Activated naive CD8-positive, alpha-beta T cell treated with anti-CD3 and anti-CD28 coated beads for 36 hours (primary cell): ENCODE results near the gene UBXN7. TPM values are rescaled to one million over a fixed set of nuclear protein-coding genes. Genes with fewer than 3 reads are reported as not detected.
"Not testable (repeated sequence)": the region's sequence is repeated elsewhere in the genome, so short reads cannot be mapped to it uniquely, and the experiment has no call there.

Source experiments
- DNase-seq: peaks from one replicate; pipeline ENCODE4 v3.0.0; 2021
- H3K27ac Mint-ChIP-seq: one replicate; pipeline ENCODE4 v1.8.0; 2022; ENCODE audit warnings: mild to moderate bottlenecking, moderate library complexity, mixed read lengths
- H3K27me3 Mint-ChIP-seq: one replicate; pipeline ENCODE4 v1.8.0; 2022; ENCODE audit warnings: mild to moderate bottlenecking, mixed read lengths
- H3K36me3 Mint-ChIP-seq: one replicate; pipeline ENCODE4 v1.8.0; 2021; ENCODE audit warnings: mild to moderate bottlenecking, mixed read lengths
- H3K4me1 Mint-ChIP-seq: one replicate; pipeline ENCODE4 v1.8.0; 2021; ENCODE audit warnings: mixed read lengths
- H3K4me3 Mint-ChIP-seq: one replicate; pipeline ENCODE4 v1.8.0; 2022; ENCODE audit warnings: mild to moderate bottlenecking, moderate library complexity, mixed read lengths
- H3K9me3 Mint-ChIP-seq: one replicate; pipeline ENCODE4 v1.8.0; 2022; ENCODE audit warnings: mixed read lengths
- total RNA-seq, 2 experiments: library from RNA; stranded (reverse); gene quantifications; one replicate each; pipeline ENCODE4 v1.2.3, GENCODE V29; 2021

UBXN7 gene, protein sequence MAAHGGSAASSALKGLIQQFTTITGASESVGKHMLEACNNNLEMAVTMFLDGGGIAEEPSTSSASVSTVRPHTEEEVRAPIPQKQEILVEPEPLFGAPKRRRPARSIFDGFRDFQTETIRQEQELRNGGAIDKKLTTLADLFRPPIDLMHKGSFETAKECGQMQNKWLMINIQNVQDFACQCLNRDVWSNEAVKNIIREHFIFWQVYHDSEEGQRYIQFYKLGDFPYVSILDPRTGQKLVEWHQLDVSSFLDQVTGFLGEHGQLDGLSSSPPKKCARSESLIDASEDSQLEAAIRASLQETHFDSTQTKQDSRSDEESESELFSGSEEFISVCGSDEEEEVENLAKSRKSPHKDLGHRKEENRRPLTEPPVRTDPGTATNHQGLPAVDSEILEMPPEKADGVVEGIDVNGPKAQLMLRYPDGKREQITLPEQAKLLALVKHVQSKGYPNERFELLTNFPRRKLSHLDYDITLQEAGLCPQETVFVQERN
- 10 to 100 TPM; 52.7 to 57.5 TPM for total RNA-seq

DNA sequence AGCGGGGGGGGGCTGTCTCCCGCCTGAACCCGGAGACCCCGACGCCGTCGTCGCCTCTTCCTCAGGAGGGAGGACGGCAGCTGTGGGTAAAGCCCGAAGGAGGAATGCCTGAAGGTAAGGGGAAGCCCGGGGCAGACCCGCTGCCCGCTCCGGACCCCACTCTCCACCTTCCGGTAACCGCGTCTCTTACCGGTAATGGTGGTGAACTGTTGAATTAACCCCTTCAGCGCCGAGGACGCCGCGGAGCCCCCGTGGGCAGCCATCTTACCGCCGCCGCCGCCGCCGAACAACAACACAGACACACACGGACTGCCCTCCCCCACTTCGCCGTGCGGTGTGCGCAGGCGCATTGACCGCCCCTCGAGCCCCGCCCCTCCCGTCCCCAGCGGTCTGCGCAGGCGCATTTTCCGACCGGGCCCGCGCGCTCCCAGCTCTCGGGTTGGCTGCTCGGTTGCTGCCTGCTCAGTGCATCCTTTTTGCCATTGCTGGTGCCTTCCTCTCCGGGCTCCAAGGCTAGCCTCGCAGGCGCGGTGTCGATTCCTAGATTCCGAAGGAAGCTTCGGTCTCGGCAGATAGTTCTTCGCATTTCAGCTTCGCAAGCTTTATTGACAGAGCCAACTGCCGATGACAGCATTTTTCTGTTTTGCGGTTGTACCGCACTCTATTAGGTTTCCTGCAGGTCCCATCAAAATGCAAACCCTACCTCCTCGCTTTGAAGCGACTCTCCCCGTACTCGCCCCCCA is at the start of gene UBXN7:
Gene UBXN7, minus strand, starts transcription at position 291 of the 743 bp plus-strand sequence. Its CDS starts 28 bp downstream, at position 263.
- H3K4me3 Mint-ChIP-seq, result peak within 1 kb of the TSS; percentile 85
- H3K9me3 Mint-ChIP-seq, result no peaks in the 10 kb centered on the region
- H3K27me3 Mint-ChIP-seq, result no peaks in the 10 kb centered on the region
- H3K4me1 Mint-ChIP-seq, result peaks cover 19% of the 10 kb centered on the region
- peaks cover 8% of the 10 kb centered on the region for H3K36me3 Mint-ChIP-seq
- peak within 1 kb of the TSS; percentile 75 for H3K27ac Mint-ChIP-seq
- DNase-seq, result peak; percentile 92

DNA sequence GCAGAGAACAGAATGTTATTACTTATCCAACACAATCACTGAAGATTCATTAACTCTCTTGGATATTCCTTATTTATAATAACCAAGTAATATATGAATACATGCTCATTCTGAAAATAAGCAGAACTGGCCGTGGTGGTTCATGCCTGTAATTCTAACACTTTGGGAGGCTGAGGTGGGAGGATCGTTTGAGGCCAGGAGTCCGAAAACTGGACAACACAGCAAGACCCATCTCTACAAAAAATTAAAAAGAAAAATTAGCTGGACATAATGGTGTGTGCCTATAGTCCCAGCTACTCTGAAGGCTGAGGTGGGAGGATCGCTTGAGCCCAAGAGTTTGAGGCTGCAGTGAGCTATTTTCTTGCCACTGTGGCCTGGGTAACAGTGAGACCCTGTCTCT is 45.5 kb upstream of the UBXN7 start:
- Mint-ChIP-seq H3K9me3 (no peaks in the 10 kb centered on the region), H3K4me1 (no peaks in the 10 kb centered on the region), H3K36me3 (peaks cover 10% of the 10 kb centered on the region), H3K27ac (no peak overlapping the region), H3K27me3 (no peaks in the 10 kb centered on the region), H3K4me3 (no peak overlapping the region)
- no peak for DNase-seq

DNA sequence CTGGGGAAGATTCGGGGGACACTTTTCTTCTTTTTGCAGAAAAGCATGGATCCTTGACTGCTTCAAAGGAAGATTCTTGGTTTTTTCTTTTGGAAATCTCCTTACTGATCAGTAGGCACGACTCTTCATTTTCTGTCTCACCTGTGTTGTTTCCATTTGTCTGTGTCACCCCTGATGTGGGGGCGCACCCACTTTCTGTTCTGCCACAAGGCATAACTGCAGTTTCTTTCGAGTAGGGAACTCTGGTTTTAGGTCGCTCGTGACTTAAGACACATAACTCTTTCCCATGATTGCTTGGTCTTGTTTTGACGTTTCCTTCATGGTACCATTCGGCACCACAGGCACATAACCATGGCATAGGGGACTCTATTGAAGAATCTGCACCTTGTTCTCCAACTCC is 40.1 kb upstream of the UBXN7 start:
- Mint-ChIP-seq H3K36me3 (peaks cover 12% of the 10 kb centered on the region), H3K27me3 (no peaks in the 10 kb centered on the region), H3K9me3 (no peaks in the 10 kb centered on the region), H3K4me3 (no peak overlapping the region), H3K4me1 (peaks cover 4% of the 10 kb centered on the region), H3K27ac (no peak overlapping the region)
- no peak for DNase-seq

DNA sequence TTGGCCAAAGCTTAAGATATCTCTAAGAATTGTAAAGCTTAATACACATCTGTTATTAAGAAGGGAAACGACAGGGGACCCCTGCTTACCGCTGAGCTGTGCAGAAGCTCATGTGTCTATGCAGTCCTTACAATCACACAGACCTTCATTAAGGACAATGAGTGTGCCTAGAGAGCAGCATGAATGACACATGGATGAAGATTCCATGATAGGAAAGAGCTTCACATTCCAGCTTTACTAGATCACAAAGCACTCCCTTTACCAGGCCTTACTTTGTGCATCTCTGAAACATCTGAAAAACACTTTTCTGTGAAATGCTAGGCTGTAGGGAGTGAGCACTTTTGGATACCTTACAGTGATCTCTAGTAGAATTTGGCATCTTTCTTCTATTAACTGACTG is 39.3 kb upstream of the UBXN7 start:
- Mint-ChIP-seq H3K27me3 (no peaks in the 10 kb centered on the region), H3K27ac (no peak overlapping the region), H3K4me3 (no peak overlapping the region), H3K4me1 (peaks cover 4% of the 10 kb centered on the region), H3K36me3 (peaks cover 12% of the 10 kb centered on the region), H3K9me3 (no peaks in the 10 kb centered on the region)
- no peak for DNase-seq

DNA sequence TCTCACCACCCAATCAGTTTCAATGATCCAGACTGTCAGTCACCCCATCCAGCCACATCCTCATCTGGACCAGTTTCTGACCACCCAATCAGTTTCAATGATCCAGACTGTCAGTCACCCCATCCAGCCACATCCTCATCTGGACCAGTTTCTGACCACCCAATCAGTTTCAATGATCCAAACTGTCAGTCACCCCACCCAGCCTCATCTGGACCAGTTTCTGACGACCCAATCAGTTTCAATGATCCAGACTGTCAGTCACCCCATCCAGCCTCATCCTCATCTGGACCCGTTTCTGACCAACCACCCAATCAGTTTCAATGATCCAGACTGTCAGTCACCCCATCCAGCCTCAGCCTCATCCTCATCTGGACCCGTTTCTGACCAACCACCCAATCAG is 38.0 kb upstream of the UBXN7 start:
- H3K27me3 Mint-ChIP-seq, DNase-seq, H3K27ac Mint-ChIP-seq, H3K4me3 Mint-ChIP-seq, H3K4me1 Mint-ChIP-seq, H3K9me3 Mint-ChIP-seq: not testable (repeated sequence)
- peaks cover 13% of the 10 kb centered on the region for H3K36me3 Mint-ChIP-seq

DNA sequence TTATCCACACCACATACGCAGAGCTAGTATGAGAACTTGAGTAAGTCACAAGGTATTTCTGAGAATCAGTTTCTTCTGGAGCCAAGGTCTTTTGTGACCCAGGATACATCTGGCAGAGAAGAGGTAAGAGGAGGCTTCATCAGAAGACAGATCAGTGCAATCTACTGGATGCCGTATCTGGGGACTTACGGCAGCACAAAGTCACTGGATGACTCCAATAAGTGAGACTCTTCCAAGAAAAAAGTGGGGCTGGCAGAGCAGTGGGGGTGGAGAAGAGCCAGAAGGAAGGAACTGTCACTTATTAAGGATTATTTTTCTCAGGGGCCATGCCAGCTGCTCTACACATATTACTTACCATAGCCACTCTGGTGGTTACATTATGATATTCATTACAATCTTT is 31.6 kb upstream of the UBXN7 start:
- no peak for DNase-seq
- Mint-ChIP-seq H3K27me3 (no peaks in the 10 kb centered on the region), H3K27ac (no peak overlapping the region), H3K9me3 (peaks cover 17% of the 10 kb centered on the region), H3K4me1 (peaks cover 2% of the 10 kb centered on the region), H3K4me3 (no peak overlapping the region), H3K36me3 (peaks cover 12% of the 10 kb centered on the region)

DNA sequence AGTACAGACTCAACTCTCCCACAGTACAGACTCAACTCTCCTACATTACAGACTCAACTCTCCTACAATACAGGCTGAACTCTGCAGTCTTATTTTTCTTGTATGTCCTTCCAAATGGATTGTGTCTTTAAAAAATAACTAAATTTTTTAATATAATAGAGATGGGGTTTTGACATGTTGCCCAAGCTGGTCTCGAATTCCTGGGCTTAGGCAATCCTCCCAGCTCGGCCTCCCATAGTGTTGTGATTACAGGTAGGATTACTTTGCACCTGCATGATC is 31.2 kb upstream of the UBXN7 start:
- DNase-seq, result no peak
- H3K4me3 Mint-ChIP-seq, result no peak overlapping the region
- no peak overlapping the region for H3K27ac Mint-ChIP-seq
- H3K9me3 Mint-ChIP-seq, result peaks cover 17% of the 10 kb centered on the region
- no peaks in the 10 kb centered on the region for H3K27me3 Mint-ChIP-seq
- H3K36me3 Mint-ChIP-seq, result peaks cover 12% of the 10 kb centered on the region
- peaks cover 2% of the 10 kb centered on the region for H3K4me1 Mint-ChIP-seq

DNA sequence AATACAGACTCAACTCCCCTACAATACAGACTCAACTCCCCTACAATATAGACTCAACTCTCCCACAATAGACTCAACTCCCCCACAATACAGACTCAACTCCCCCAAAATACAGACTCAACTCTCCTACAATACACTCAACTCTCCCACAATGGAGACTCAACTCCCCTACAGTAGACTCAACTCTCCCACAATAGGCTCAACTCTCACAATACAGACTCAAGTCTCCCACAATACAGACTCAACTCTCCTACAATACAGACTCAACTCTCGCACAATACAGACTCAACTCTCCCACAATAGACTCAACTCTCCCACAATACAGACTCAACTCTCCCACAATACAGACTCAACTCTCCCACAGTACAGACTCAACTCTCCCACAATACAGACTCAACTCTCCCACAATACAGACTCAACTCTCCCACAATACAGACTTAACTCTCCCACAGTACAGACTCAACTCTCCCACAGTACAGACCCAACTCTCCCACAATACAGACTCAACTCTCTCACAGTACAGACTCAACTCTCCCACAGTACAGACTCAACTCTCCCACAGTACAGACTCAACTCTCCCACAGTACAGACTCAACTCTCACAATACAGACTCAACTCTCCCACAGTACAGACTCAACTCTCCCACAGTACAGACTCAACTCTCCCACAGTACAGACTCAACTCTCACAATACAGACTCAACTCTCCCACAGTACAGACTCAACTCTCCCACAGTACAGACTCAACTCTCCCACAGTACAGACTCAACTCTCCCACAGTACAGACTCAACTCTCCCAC is 30.7 kb upstream of the UBXN7 start:
- not testable (repeated sequence) for H3K27ac Mint-ChIP-seq, DNase-seq, H3K4me1 Mint-ChIP-seq, H3K4me3 Mint-ChIP-seq, H3K36me3 Mint-ChIP-seq, H3K27me3 Mint-ChIP-seq
- H3K9me3 Mint-ChIP-seq, result peaks cover 17% of the 10 kb centered on the region

DNA sequence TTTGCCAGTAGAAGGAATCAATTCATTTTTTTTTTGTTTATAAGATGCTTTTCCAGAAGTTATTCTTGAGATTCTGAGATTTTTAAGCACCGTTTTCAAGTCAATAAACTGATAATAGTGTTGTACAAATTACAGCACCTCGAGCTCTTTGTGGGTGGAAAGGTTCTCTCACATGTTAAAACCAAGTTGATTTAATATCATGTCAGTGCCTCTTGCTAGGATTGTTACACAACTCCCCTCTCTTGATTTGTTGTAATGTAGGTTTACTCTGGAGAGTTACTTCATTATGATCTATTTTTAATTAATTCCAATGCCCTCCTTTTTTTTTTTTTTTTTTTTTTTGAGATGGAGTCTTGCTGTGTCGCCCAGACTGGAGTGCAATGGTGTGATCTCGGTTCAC is 25.8 kb upstream of the UBXN7 start:
- no peak for DNase-seq
- no peak overlapping the region for H3K27ac Mint-ChIP-seq
- peaks cover 13% of the 10 kb centered on the region for H3K9me3 Mint-ChIP-seq
- H3K4me1 Mint-ChIP-seq, result peaks cover 7% of the 10 kb centered on the region
- H3K36me3 Mint-ChIP-seq, result peaks cover 4% of the 10 kb centered on the region
- no peaks in the 10 kb centered on the region for H3K27me3 Mint-ChIP-seq
- H3K4me3 Mint-ChIP-seq, result no peak overlapping the region

DNA sequence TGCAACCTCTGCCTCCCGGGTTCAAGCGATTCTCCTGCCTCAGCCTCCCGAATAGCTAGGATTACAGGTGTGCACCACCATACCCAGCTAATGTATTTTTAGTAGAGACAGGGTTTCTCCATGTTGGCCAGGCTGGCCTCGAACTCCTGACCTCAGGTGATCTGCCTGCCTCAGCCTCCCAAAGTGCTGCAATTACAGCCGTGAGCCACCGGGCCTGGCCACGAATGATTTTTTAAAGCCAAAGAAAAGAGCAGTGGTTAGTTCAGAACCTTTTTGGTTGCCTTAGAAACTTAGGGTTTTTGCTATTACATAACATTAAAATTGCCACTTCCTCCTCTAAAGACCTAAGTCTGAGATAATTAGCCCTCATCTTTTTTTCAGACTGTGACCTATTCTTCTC is 25.2 kb upstream of the UBXN7 start:
- not testable (repeated sequence) for H3K36me3 Mint-ChIP-seq, H3K4me1 Mint-ChIP-seq, H3K27me3 Mint-ChIP-seq, H3K4me3 Mint-ChIP-seq, H3K27ac Mint-ChIP-seq, DNase-seq, H3K9me3 Mint-ChIP-seq

DNA sequence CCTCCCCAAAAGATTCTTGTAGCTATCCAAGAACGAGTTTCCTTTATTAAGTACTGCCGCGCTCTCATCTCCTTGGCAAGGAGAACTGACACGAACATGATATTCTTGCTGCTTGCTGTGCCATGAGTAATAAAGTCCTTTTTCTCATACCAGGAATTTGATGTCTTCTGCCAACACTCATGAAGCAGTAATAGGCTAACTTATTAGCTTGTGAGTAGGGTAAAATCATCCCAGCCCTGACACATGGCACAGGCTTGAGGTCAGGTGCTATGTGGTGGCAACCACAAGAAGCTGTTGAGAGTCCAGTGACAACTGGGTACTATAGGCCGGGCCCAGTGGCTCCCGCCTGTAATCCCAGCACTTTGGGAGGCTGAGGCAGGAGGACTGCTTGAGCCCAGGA is 22.7 kb upstream of the UBXN7 start:
- H3K9me3 Mint-ChIP-seq, result no peaks in the 10 kb centered on the region
- H3K36me3 Mint-ChIP-seq, result no peaks in the 10 kb centered on the region
- H3K4me3 Mint-ChIP-seq, result no peak overlapping the region
- H3K27ac Mint-ChIP-seq, result no peak overlapping the region
- DNase-seq, result no peak
- H3K27me3 Mint-ChIP-seq, result no peaks in the 10 kb centered on the region
- H3K4me1 Mint-ChIP-seq, result peaks cover 5% of the 10 kb centered on the region

DNA sequence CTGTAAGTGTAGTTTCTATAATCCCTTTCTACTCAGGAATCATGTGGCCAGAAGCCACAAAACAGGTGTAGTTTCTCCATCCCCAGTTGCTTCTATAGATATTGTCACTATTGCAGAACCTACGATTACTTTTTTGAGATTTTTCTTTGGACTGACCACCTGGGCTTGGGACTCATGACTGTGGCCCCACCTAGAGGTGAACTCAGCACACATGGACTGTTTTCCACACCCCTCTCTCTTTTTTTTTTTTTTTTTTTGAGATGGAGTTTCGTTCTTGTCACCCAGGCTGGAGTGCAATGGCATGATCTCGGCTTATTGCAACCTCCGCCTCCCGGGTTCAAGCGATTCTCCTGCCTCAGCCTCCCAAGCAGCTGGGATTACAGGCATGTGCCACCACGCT is 13.2 kb upstream of the UBXN7 start:
- H3K27me3 Mint-ChIP-seq, H3K36me3 Mint-ChIP-seq, DNase-seq, H3K4me3 Mint-ChIP-seq, H3K9me3 Mint-ChIP-seq, H3K4me1 Mint-ChIP-seq, H3K27ac Mint-ChIP-seq: not testable (repeated sequence)

DNA sequence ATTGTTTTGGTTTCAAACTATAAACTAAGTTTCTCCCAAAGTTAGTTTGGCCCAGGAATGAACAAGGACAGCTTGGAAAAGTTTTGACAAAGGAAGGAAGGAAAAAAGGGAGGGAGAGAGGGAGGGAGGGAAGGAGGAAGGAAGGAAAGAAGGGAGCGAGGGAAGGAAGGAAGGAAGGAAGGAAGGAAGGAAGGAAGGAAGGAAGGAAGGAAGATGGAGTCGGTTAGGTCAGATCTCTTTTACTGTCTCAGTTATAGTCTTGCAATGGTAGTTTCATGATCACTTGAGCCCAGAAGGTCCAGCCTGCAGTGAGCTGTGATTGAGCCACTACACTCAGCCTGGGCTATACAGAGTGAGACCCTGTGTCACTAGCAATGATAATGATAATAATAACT is 12.3 kb upstream of the UBXN7 start:
- Mint-ChIP-seq H3K4me1 (no peaks in the 10 kb centered on the region), H3K27me3 (no peaks in the 10 kb centered on the region), H3K4me3 (no peak overlapping the region), H3K27ac (no peak overlapping the region), H3K9me3 (no peaks in the 10 kb centered on the region), H3K36me3 (no peaks in the 10 kb centered on the region)
- no peak for DNase-seq

DNA sequence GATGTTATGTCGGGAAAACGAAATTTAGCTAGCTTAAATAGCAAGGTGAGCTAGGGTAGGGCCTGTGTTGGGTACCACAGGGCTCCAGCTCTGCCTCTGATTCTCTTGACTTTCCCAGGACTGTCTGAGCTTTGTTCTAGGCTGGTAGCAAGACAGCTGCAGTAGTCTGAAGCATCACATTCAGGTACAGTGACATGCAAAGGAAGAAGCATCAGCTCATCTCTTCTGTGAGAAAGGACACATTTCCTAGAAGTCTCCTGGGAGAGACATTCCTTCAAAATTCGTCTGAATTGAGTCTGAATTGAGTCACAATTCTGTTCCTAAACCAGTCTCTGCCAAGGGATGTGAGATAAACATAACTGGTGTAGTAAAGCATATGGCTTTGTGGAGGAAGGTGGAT is 8.5 kb upstream of the UBXN7 start:
- Mint-ChIP-seq H3K9me3 (no peaks in the 10 kb centered on the region), H3K27ac (no peak overlapping the region), H3K4me1 (no peaks in the 10 kb centered on the region), H3K27me3 (no peaks in the 10 kb centered on the region), H3K4me3 (no peak overlapping the region), H3K36me3 (no peaks in the 10 kb centered on the region)
- no peak for DNase-seq

DNA sequence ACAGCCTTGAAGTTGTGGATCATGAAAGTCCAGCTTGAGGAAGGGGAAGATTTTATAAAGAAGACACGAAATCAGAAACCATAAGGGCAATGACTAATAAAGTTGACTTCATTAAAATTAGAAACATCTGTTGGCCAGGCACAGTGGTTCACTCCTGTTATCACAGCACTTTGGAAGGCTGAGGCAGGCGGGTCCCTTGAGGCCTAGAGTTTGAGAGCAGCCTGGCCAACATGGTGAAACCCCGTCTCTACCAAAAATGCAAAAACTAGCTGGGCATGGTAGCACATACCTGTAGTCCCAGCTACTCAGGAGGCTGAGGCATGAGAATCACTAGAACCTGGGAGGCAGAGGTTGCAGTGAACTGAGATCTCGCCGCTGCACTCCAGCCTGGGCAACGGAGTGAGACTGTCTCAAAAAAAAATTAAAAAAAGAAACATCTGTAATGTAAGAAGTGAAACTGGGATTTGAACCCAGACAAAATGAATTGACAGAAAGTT is 7.9 kb upstream of the UBXN7 start:
- Mint-ChIP-seq H3K27ac (no peak overlapping the region), H3K4me3 (no peak overlapping the region), H3K36me3 (no peaks in the 10 kb centered on the region), H3K4me1 (no peaks in the 10 kb centered on the region), H3K9me3 (no peaks in the 10 kb centered on the region), H3K27me3 (no peaks in the 10 kb centered on the region)
- DNase-seq, result no peak
